K562 (cell line): Measurements from ENCODE around the gene LAP3. TPM values are rescaled to one million over a fixed set of nuclear protein-coding genes. Genes with fewer than 3 reads are reported as not detected.
A peak's percentile ranks its signal among the peaks of the same experiment; 100 is the strongest.

Experiments
- ATF1 ChIP-seq, 2 experiments: fragments of 450-650 bp in 1 of 2; IDR thresholded peaks; 2 replicates each; pipeline ENCODE4 v1.6.1; 2016; ENCODE audit warnings: missing compliant biosample characterization in 1 of 2, missing genetic modification characterization in 1 of 2
- COPS2 ChIP-seq: fragments of 450-650 bp; conservative IDR thresholded peaks from 2 replicates; pipeline ENCODE4 v1.6.1; 2016; ENCODE audit warnings: mild to moderate bottlenecking, moderate library complexity
- HCFC1 ChIP-seq: IDR thresholded peaks from 2 replicates; pipeline ENCODE4 v1.6.1; 2012; ENCODE audit warnings: low read depth, low read length, improper control_type of control experiment
- IRF9 ChIP-seq: fragments of 450-650 bp; IDR thresholded peaks from 2 replicates; pipeline ENCODE4 v1.6.1; 2016; ENCODE audit warnings: missing biosample characterization, missing genetic modification characterization
- MAZ ChIP-seq, 2 experiments: fragments of 450-650 bp in 1 of 2; sonication (generic) in 1 of 2; formaldehyde crosslinking; IDR thresholded peaks in 1 of 2; conservative IDR thresholded peaks in 1 of 2; 2 replicates each; pipeline versions ENCODE4 v1.4.0 to v1.5.0; 2020; ENCODE audit warnings: mild to moderate bottlenecking in 1 of 2, missing genetic modification reagents in 1 of 2
- MCM3 ChIP-seq: fragments of 450-650 bp; IDR thresholded peaks from 2 replicates; pipeline ENCODE4 v1.6.1; 2016
- NR2C2 ChIP-seq, 2 experiments: fragments of 200-800 bp in 1 of 2; sonication (Bioruptor generic) in 1 of 2; sonication (generic) in 1 of 2; formaldehyde crosslinking in 1 of 2; IDR thresholded peaks; 2 replicates each; pipeline versions ENCODE4 v1.6.1 to v1.8.0; 2016 to 2022; ENCODE audit warnings: mild to moderate bottlenecking in 1 of 2, missing compliant biosample characterization in 1 of 2, missing genetic modification characterization in 1 of 2, missing genetic modification reagents in 1 of 2
- POLR2G ChIP-seq: fragments of 200-400 bp; formaldehyde crosslinking; IDR thresholded peaks from 2 replicates; pipeline ENCODE4 v1.6.1; 2017; ENCODE audit warnings: low read depth, mild to moderate bottlenecking, antibody characterized with exemption, low read length, moderate library complexity
- SAFB2 ChIP-seq: fragments of 200-400 bp; formaldehyde crosslinking; IDR thresholded peaks from 2 replicates; pipeline ENCODE4 v1.6.1; 2018; ENCODE audit warnings: borderline replicate concordance, low read length, low read depth, moderate library complexity; ENCODE audit not compliant: severe bottlenecking
- SRF ChIP-seq, 2 experiments: fragments of 250-450, 450-650 bp in 1 of 2; sonication (Bioruptor Pico) in 1 of 2; sonication (generic) in 1 of 2; formaldehyde crosslinking; IDR thresholded peaks; 2 replicates each; pipeline versions ENCODE4 v1.5.0 to v1.5.1; 2020 to 2022; ENCODE audit warnings: mild to moderate bottlenecking in 1 of 2, missing genetic modification reagents in 1 of 2
- TAF9B ChIP-seq: fragments of 450-650 bp; IDR thresholded peaks from 2 replicates; pipeline ENCODE4 v1.6.1; 2018; ENCODE audit warnings: mild to moderate bottlenecking; ENCODE audit not compliant: partially characterized antibody
- TFAM ChIP-seq: fragments of 250-450 bp; sonication (Bioruptor Pico); conservative IDR thresholded peaks from 2 replicates; pipeline ENCODE4 v1.5.0; 2021; ENCODE audit warnings: mild to moderate bottlenecking, moderate library complexity
- ZNF12 ChIP-seq: sonication (generic); formaldehyde crosslinking; IDR thresholded peaks from 2 replicates; pipeline ENCODE4 v1.4.0; 2020; ENCODE audit warnings: mild to moderate bottlenecking, missing genetic modification reagents
- ZNF282 ChIP-seq: sonication (generic); formaldehyde crosslinking; IDR thresholded peaks from 2 replicates; pipeline ENCODE4 v1.8.1; 2023; ENCODE audit warnings: missing genetic modification reagents
- ZNF408 ChIP-seq: fragments of 250-450 bp; sonication (Bioruptor Pico); IDR thresholded peaks from 2 replicates; pipeline ENCODE4 v1.4.0; 2020; ENCODE audit warnings: low read depth, mild to moderate bottlenecking, moderate library complexity
- ZNF444 ChIP-seq: fragments of 250-450 bp; sonication (Bioruptor Pico); IDR thresholded peaks from 2 replicates; pipeline ENCODE4 v1.4.0; 2020; ENCODE audit warnings: mild to moderate bottlenecking, moderate library complexity
- ZNF696 ChIP-seq: fragments of 250-450 bp; sonication (Bioruptor Pico); conservative IDR thresholded peaks from 2 replicates; pipeline ENCODE4 v1.4.0; 2020; ENCODE audit warnings: mild to moderate bottlenecking, moderate library complexity
- polyA plus RNA-seq, 8 experiments: library from polyadenylated mRNA; depleted of rRNA in 4 of 8; stranded (reverse) in 5 of 8; unstranded in 3 of 8; fragments of >200 nt; fragmentation: Nextera tagmentation in 2 of 8; fragmentation: Illumina TruSeq in 1 of 8; extraction: Ambion mirVana in 2 of 8; extraction: Trizol in 1 of 8; gene quantifications; 2 replicates each; pipeline versions ENCODE4 v1.2.1 to v1.2.3, GENCODE V29; 2011 to 2014; ENCODE audit warnings: inconsistent platforms in 1 of 8, missing spikeins in 1 of 8
- total RNA-seq, 7 experiments: library from RNA; depleted of rRNA in 6 of 7; stranded (reverse); fragments of >200 nt in 6 of 7; fragmentation: Illumina TruSeq in 2 of 7; extraction: Trizol in 2 of 7; gene quantifications; 2 replicates each; pipeline versions ENCODE4 v1.2.1 to v1.2.3, GENCODE V29; 2011 to 2021; ENCODE audit warnings: low replicate concordance in 1 of 7
- TF ChIP-seq, protein P1 (sequence below): IDR thresholded peaks from 3 replicates; pipeline ENCODE4 v1.6.1; 2011; ENCODE audit warnings: borderline replicate concordance, mild to moderate bottlenecking, moderate library complexity; ENCODE audit not compliant: insufficient read length; ENCODE audit errors: extremely low read depth
- TF ChIP-seq, protein P2 (sequence below): sonication (generic); formaldehyde crosslinking; IDR thresholded peaks from 2 replicates; pipeline ENCODE4 v1.8.0; 2022; ENCODE audit warnings: missing genetic modification reagents, mild to moderate bottlenecking, moderate library complexity, borderline replicate concordance
- TF ChIP-seq, protein P3 (sequence below): fragments of 450-650 bp; formaldehyde crosslinking; conservative IDR thresholded peaks from 2 replicates; pipeline ENCODE4 v1.4.0; 2022; ENCODE audit warnings: mild to moderate bottlenecking, missing genetic modification characterization

Gene LAP3
- total and polyA plus RNA-seq, 9 of the 15 experiments (the other 6 are each of a cell fraction or from before 2014, with no cell fraction given), result 82.3 to 170 (median 107) TPM

DNA sequence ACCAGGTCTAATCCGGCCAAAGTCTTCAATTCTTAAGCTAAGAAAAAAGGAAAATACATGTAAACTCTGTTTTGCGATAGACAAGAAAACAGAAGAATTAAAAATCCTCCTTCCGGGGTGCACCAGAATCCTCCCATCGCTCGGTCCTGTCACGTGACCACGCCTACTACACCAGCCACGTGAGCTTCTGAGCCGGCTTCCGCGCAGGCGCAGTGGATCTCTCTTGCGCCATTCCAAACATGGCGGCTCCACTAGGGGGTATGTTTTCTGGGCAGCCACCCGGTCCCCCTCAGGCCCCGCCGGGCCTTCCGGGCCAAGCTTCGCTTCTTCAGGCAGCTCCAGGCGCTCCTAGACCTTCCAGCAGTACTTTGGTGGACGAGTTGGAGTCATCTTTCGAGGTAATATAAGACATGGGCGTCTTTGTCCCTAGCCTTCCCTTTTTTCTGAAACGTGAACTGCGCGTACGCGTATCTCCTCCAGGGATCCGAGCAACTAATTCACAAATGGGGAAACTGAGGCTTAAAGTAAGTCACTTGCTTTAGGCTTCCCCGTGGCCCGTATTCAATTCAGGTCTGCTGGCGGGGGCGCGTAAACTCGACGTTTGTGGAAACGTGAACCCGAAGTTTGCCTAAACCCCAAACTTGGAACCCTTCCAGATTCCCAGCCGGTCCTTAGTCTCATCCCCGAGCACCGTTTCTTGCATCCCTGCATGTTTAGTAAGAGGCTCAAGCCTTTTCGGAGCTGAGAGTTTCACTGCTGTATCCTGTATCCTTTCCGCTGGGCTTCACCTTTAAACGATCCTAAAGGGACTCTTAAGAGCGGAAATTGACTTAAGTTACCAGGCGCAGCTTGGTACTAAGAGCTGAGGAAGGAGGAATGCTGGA, 37.7 kb downstream of the LAP3 start, which contains the start of gene MED28 (continued):
- TF ChIP-seq ZNF12 (no peak; the same call in 1 of the 2 replicates), TAF9B (peak; percentile 95), SRF (CRISPR knock-in tag; IDR thresholded peaks at IDR 0.05) (peak in 1 of 2 experiments; percentile 36; a peak in 1 of 4 replicates), ZNF696 (CRISPR knock-in tag) (no peak), MAZ (CRISPR knock-in tag; conservative IDR thresholded peaks at IDR 0.05 in 1 of 2, IDR thresholded peaks at IDR 0.05 in 1 of 2) (peak; percentile 24 to 30; a peak in 1 of 4 replicates), ZNF282 (CRISPR knock-in tag) (no peak), TFAM (CRISPR knock-in tag) (no peak), SAFB2 (no peak), HCFC1 (peak; percentile 55), MCM3 (no peak), ZNF444 (no peak), POLR2G (peak; percentile 85), COPS2 (no peak), ATF1 (CRISPR knock-in tag; IDR thresholded peaks at IDR 0.05) (no peak), ATF1 (tag; IDR thresholded peaks at IDR 0.05) (peak; percentile 64), ZNF408 (CRISPR knock-in tag) (no peak), NR2C2 (CRISPR knock-in tag; IDR thresholded peaks at IDR 0.05) (no peak), NR2C2 (tag; IDR thresholded peaks at IDR 0.05) (peak; percentile 41; the same call in 1 of the 2 replicates), IRF9 (0 out of 2 replicates have a peak, but pooled peaks have one; percentile 24)
- TF ChIP-seq, protein P1, sequence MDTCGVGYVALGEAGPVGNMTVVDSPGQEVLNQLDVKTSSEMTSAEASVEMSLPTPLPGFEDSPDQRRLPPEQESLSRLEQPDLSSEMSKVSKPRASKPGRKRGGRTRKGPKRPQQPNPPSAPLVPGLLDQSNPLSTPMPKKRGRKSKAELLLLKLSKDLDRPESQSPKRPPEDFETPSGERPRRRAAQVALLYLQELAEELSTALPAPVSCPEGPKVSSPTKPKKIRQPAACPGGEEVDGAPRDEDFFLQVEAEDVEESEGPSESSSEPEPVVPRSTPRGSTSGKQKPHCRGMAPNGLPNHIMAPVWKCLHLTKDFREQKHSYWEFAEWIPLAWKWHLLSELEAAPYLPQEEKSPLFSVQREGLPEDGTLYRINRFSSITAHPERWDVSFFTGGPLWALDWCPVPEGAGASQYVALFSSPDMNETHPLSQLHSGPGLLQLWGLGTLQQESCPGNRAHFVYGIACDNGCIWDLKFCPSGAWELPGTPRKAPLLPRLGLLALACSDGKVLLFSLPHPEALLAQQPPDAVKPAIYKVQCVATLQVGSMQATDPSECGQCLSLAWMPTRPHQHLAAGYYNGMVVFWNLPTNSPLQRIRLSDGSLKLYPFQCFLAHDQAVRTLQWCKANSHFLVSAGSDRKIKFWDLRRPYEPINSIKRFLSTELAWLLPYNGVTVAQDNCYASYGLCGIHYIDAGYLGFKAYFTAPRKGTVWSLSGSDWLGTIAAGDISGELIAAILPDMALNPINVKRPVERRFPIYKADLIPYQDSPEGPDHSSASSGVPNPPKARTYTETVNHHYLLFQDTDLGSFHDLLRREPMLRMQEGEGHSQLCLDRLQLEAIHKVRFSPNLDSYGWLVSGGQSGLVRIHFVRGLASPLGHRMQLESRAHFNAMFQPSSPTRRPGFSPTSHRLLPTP, result no peak
- TF ChIP-seq, protein P2, sequence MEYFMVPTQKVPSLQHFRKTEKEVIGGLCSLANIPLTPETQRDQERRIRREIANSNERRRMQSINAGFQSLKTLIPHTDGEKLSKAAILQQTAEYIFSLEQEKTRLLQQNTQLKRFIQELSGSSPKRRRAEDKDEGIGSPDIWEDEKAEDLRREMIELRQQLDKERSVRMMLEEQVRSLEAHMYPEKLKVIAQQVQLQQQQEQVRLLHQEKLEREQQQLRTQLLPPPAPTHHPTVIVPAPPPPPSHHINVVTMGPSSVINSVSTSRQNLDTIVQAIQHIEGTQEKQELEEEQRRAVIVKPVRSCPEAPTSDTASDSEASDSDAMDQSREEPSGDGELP (CRISPR knock-in tag), result peak; percentile 52; the same call in 1 of the 2 replicates
- TF ChIP-seq, protein P3, sequence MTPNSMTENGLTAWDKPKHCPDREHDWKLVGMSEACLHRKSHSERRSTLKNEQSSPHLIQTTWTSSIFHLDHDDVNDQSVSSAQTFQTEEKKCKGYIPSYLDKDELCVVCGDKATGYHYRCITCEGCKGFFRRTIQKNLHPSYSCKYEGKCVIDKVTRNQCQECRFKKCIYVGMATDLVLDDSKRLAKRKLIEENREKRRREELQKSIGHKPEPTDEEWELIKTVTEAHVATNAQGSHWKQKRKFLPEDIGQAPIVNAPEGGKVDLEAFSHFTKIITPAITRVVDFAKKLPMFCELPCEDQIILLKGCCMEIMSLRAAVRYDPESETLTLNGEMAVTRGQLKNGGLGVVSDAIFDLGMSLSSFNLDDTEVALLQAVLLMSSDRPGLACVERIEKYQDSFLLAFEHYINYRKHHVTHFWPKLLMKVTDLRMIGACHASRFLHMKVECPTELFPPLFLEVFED, result no peak
